SH-SY5Y (cell line): ENCODE measurements around the gene GIT1.

Experiments used
- GATA2 ChIP-seq: IDR thresholded peaks from 2 replicates; pipeline ENCODE4 v1.6.1; 2011; ENCODE audit warnings: mild to moderate bottlenecking, low read depth, low read length
- GATA3 ChIP-seq: IDR thresholded peaks from 2 replicates; pipeline ENCODE4 v1.6.1; 2011; ENCODE audit warnings: low read depth, mild to moderate bottlenecking, low read length, moderate library complexity

DNA sequence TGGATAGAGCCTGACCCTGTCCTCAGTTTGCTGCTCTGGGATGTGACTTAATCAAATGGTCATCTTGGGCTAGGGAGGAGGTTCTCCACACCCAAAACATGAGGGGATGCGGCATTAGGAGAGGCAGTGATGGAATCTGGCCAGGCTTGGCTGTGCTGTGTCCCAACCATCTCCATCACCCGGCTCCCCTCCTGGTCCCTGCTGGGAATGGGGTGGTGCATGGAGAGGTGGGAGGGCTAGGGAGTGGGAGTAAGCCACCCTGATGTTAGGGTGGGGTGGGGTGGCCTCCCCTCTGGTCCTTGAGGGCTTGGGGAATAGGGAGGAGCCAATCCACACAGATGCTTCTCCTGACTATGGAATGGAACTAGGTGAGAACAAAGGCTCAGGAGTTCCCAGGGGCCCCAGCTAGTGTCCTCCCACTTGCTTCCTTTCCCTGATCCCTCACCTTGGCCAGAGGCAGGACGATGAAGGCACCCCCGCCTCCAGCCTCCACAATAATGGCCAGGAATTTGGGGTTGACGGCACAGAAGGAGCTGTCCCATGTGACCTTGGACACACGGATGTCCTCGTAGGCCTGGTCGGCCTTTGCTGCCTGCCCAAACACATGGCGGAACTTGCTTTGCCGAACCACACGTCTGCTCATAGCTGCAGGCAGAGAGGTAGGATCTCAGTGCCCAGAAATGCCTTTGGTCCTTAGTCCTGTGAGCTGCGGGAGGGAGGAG is 31.5 kb upstream of the GIT1 start:
- TF ChIP-seq GATA3 (no peak), GATA2 (no peak)
